ENCODE data around the gene MAST1.

DNA sequence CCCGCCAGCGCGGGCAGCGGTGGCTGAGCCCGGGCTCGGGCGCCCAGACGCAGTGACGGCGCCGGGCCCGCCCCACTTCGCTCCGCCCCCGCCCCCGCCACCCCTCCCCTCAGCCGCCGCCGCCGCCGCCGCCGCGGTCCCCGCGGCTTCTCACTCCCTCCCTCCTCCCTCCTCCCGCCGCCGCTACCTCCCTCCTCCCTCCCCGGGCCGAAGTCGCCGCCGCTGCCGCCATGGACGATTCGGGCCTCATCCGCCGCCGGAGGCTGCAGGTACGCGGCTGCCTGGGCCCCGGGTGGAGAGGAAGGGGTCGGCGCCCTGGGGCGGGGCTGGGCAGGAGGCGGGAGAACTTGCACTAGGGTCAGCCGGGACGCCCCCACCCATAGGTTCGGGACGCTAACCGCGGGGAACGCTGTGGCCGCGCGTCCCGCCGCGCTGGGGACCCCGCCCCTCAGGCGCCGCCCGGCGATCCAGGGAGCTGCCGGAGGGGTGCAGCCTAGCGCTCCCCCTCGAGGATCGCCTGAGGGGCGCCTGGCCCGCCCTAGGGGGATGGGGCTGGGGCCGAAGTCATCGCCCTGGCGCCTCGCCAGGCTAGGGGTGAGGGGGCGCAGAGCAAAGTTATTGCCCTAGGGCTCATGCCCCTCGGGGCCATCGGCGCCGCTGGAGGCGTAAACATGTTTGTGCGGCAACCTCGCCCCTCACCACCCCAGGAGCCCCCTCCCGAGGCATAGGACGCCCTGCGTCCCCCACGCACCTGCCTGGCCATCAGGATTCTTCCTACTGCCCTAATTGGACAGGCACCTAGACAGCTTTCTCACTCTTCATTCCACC lies 4.4 kb upstream of the MAST1 start:
- TF ChIP-seq, protein P1, sequence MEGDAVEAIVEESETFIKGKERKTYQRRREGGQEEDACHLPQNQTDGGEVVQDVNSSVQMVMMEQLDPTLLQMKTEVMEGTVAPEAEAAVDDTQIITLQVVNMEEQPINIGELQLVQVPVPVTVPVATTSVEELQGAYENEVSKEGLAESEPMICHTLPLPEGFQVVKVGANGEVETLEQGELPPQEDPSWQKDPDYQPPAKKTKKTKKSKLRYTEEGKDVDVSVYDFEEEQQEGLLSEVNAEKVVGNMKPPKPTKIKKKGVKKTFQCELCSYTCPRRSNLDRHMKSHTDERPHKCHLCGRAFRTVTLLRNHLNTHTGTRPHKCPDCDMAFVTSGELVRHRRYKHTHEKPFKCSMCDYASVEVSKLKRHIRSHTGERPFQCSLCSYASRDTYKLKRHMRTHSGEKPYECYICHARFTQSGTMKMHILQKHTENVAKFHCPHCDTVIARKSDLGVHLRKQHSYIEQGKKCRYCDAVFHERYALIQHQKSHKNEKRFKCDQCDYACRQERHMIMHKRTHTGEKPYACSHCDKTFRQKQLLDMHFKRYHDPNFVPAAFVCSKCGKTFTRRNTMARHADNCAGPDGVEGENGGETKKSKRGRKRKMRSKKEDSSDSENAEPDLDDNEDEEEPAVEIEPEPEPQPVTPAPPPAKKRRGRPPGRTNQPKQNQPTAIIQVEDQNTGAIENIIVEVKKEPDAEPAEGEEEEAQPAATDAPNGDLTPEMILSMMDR (IDR thresholded peaks at IDR 0.05), result no peak
- TF ChIP-seq POLR2A (IDR thresholded peaks at IDR 0.05), result no peak
